B cell (primary cell): ENCODE results near the gene FAR2.

Source experiments
- EZH2 ChIP-seq: IDR thresholded peaks from 2 replicates; pipeline ENCODE4 v1.6.1; 2012; ENCODE audit warnings: borderline replicate concordance, low read depth, mild to moderate bottlenecking, moderate library complexity, low read length; ENCODE audit not compliant: insufficient read depth, poor library complexity, severe bottlenecking
- TF ChIP-seq, protein P1 (sequence below): fragments of 200-600 bp; IDR thresholded peaks from one replicate; pipeline ENCODE4 v1.8.0; 2022; ENCODE audit warnings: antibody characterized with exemption, mild to moderate bottlenecking

DNA sequence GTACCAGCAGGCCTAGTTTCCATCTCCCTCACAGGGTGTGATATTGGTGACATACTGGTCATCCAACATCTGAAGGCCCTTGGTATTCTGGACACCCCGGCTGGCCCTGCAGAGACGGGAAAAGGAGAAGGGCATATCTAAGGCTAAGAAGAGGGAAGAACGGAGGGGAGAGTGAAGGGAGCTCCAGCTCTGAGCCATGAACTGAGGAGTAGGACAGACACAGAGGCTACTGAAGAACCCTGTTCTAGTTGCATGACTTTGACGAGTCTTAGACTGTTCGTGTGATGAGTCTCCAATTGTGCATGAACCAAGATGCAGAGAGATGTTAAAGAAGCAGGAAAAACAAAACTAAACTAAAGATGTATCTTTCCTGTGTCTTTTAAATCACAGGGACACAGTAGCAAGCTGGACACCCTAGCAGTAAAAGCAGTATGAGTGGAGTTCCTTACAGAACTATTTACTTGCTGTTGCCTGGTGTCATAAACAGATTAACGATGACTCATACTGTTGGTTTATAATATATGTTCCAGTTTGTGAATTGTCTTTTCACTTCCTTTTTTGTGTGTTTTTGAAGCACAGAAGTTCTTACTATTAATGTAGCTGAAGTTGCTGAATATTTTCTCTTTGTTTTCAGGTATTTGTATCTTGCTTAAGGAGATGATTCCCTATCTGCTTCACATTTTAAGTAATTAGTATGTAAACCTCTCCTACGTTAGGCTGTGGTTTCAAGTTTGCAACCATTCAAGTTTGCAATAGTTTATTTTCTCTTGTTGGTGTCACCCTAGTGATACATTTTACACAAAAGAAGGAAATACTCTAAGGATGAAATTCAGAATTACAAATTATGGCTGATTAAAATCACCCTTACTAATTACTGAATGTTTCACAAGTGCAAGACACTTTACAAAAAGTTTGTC is 15.7 kb downstream of the FAR2 start:
- TF ChIP-seq, protein P1, sequence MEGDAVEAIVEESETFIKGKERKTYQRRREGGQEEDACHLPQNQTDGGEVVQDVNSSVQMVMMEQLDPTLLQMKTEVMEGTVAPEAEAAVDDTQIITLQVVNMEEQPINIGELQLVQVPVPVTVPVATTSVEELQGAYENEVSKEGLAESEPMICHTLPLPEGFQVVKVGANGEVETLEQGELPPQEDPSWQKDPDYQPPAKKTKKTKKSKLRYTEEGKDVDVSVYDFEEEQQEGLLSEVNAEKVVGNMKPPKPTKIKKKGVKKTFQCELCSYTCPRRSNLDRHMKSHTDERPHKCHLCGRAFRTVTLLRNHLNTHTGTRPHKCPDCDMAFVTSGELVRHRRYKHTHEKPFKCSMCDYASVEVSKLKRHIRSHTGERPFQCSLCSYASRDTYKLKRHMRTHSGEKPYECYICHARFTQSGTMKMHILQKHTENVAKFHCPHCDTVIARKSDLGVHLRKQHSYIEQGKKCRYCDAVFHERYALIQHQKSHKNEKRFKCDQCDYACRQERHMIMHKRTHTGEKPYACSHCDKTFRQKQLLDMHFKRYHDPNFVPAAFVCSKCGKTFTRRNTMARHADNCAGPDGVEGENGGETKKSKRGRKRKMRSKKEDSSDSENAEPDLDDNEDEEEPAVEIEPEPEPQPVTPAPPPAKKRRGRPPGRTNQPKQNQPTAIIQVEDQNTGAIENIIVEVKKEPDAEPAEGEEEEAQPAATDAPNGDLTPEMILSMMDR: no peak
- TF ChIP-seq EZH2: no peak
